ENCODE results near the gene ZBTB7C. TPM values are rescaled to one million over a fixed set of nuclear protein-coding genes. Genes with fewer than 3 reads are reported as not detected.

The ZBTB7C gene
- polyA plus RNA-seq, 1 donor (not counting 4 experiments of a cell fraction or from before 2014, with no cell fraction given): 0.58 TPM

GRCh38 chr18:47986620-47987387 is 422.4 kb downstream of the ZBTB7C start:
- FAIRE-seq (no peak), DNase-seq (ENCODE audit: low read depth, low spot score) (no peak)
- Histone ChIP-seq H2AFZ (ENCODE audit: control insufficient read depth, low read length) (no peak overlapping the region), H3K4me2 (ENCODE audit: control insufficient read depth, extremely low read depth, insufficient read depth, low read depth, low read length) (no peak overlapping the region), H3K9me3 (ENCODE audit: control insufficient read depth, low read depth, low read length) (no peaks in the 10 kb centered on the region), H3K27me3 (ENCODE audit: control insufficient read depth, extremely low read depth, insufficient read depth, low read length) (no peaks in the 10 kb centered on the region), H3K27ac (ENCODE audit: control insufficient read depth, insufficient read depth, low read length) (no peak overlapping the region), H4K20me1 (ENCODE audit: control insufficient read depth, extremely low read depth, insufficient read depth, low read length) (no peaks in the 10 kb centered on the region), H3K9me1 (ENCODE audit: control insufficient read depth, extremely low read depth, insufficient read depth, low read length) (no peaks in the 10 kb centered on the region), H3K36me3 (ENCODE audit: control insufficient read depth in 2 of 2, extremely low read depth in 1 of 2, insufficient read depth in 2 of 2, low read length in 2 of 2) (no peaks in the 10 kb centered on the region), H3K79me2 (ENCODE audit: control insufficient read depth, insufficient read depth, low read length) (no peaks in the 10 kb centered on the region), H3K9ac (ENCODE audit: control insufficient read depth, extremely low read depth, insufficient read depth, low read length) (no peak overlapping the region), H3K4me3 (ENCODE audit: control insufficient read depth in 2 of 3, extremely low read depth in 1 of 3, insufficient read depth in 2 of 3, low read depth in 1 of 3, low read length in 3 of 3) (no peak overlapping the region), H3K4me1 (ENCODE audit: control insufficient read depth, extremely low read depth, insufficient read depth, low read length) (no peaks in the 10 kb centered on the region)
- no peak for TF ChIP-seq EZH2 (IDR thresholded peaks at IDR 0.05; ENCODE audit: low read length)
- no peak for TF ChIP-seq CTCF (optimal IDR thresholded peaks at IDR 0.05 in 1 of 3, IDR thresholded peaks at IDR 0.05 in 1 of 3, conservative IDR thresholded peaks at IDR 0.05 in 1 of 3; ENCODE audit: extremely low read depth in 1 of 3, insufficient read depth in 2 of 3, low read length in 3 of 3)
- dilution Hi-C loops (cut with MboI; ENCODE audit: extremely low pct_ligation_motif_present, low sequenced_read_pairs): no loop called here

GRCh38 chr18:47985866-47986265 is 423.3 kb downstream of the ZBTB7C start:
- FAIRE-seq: no peak
- no peak for TF ChIP-seq CTCF (optimal IDR thresholded peaks at IDR 0.05 in 1 of 3, IDR thresholded peaks at IDR 0.05 in 1 of 3, conservative IDR thresholded peaks at IDR 0.05 in 1 of 3; ENCODE audit: extremely low read depth in 1 of 3, insufficient read depth in 2 of 3, low read length in 3 of 3)
- no peak for TF ChIP-seq EZH2 (IDR thresholded peaks at IDR 0.05; ENCODE audit: low read length)
- Histone ChIP-seq H2AFZ (ENCODE audit: control insufficient read depth, low read length) (no peak overlapping the region), H3K9ac (ENCODE audit: control insufficient read depth, extremely low read depth, insufficient read depth, low read length) (no peak overlapping the region), H3K36me3 (ENCODE audit: control insufficient read depth in 2 of 2, extremely low read depth in 1 of 2, insufficient read depth in 2 of 2, low read length in 2 of 2) (no peaks in the 10 kb centered on the region), H3K4me3 (ENCODE audit: control insufficient read depth in 2 of 3, extremely low read depth in 1 of 3, insufficient read depth in 2 of 3, low read depth in 1 of 3, low read length in 3 of 3) (no peak overlapping the region), H3K79me2 (ENCODE audit: control insufficient read depth, insufficient read depth, low read length) (no peaks in the 10 kb centered on the region), H3K9me1 (ENCODE audit: control insufficient read depth, extremely low read depth, insufficient read depth, low read length) (no peaks in the 10 kb centered on the region), H4K20me1 (ENCODE audit: control insufficient read depth, extremely low read depth, insufficient read depth, low read length) (no peaks in the 10 kb centered on the region), H3K27ac (ENCODE audit: control insufficient read depth, insufficient read depth, low read length) (no peak overlapping the region), H3K4me2 (ENCODE audit: control insufficient read depth, extremely low read depth, insufficient read depth, low read depth, low read length) (no peak overlapping the region), H3K27me3 (ENCODE audit: control insufficient read depth, extremely low read depth, insufficient read depth, low read length) (no peaks in the 10 kb centered on the region), H3K4me1 (ENCODE audit: control insufficient read depth, extremely low read depth, insufficient read depth, low read length) (no peaks in the 10 kb centered on the region), H3K9me3 (ENCODE audit: control insufficient read depth, low read depth, low read length) (no peaks in the 10 kb centered on the region)
- dilution Hi-C loops (cut with MboI; ENCODE audit: extremely low pct_ligation_motif_present, low sequenced_read_pairs): no loop called here
- DNase-seq (ENCODE audit: low read depth, low spot score): no peak
